ENCODE measurements around the gene VPS37C.
"Not testable (repeated sequence)": the region's sequence is repeated elsewhere in the genome, so short reads cannot be mapped to it uniquely, and the experiment has no call there.

The VPS37C gene

DNA sequence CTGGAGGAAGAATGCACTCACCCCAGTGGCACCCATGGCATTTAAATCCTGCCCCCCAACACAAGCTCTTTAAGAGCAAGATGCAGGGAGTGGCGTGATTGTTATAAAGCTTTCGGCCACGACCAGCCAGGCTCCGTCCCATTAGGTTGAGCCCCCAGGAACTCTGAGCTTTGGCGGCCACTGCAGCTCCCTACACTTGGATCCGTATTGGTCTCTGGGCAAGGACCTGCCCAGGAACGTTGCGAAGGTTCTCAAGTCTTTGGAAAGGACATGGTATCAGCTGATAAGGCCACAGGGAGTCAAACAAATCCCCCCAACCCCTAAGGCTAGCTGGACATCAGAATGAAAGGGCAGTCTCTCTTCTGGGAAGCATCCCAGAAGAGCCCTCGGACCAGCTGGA lies 9.3 kb upstream of the VPS37C start:
- peaks cover 25 to 66% (median 37%) of the 10 kb centered on the region in 10 experiments for H3K4me1 ChIP-seq
- H3K4me2 ChIP-seq, result peak overlapping the region in 2 of 11 experiments; percentile 6 to 79; a peak in 1 of 22 replicates
- H3K9ac ChIP-seq, result no peak overlapping the region
- H3K27ac ChIP-seq, result no peak overlapping the region
- H3K9me3 ChIP-seq (replicated peaks in 1 of 11), result peaks cover 0 to 32% (median 7%) of the 10 kb centered on the region in 11 experiments; a peak in 11 of 22 replicates
- no peak overlapping the region for H3K4me3 ChIP-seq
- TF ChIP-seq Cebpa-rat (IDR thresholded peaks at IDR 0.05), result no peak
- no peaks in the 10 kb centered on the region for H4K20me1 ChIP-seq
- H3K27me3 ChIP-seq, result no peaks in the 10 kb centered on the region
- H3K36me3 ChIP-seq, result no peaks in the 10 kb centered on the region

DNA sequence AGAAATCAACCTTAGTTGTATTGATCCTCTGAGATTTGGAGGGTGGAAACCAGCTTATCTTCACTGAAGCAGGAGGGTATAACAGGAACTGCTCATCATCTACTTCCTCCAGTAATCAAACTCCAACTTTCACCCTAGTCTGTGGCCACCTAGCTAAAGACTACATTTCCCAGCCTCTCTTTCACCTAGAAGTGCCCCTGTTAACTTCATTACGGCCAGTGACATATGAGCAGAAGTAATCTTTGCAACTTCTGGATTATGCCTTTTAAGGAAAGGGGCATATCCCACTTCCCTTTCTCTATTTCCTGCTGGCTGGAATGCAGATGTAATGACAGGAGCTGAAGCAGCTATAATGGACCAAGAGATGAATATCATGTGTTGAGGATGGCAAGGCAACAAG lies 7.6 kb upstream of the VPS37C start:
- H3K27me3 ChIP-seq, result no peaks in the 10 kb centered on the region
- peaks cover 0 to under 1% (median 0%) of the 10 kb centered on the region in 11 experiments; a peak in 1 of 22 replicates for H3K36me3 ChIP-seq
- H4K20me1 ChIP-seq, result no peaks in the 10 kb centered on the region
- H3K4me1 ChIP-seq, result peaks cover 25 to 81% (median 54%) of the 10 kb centered on the region in 10 experiments
- 0 out of 20 replicates have a peak overlapping the region, but pooled peaks of 1 of the 10 experiments have one; percentile 18 for H3K4me3 ChIP-seq
- TF ChIP-seq Cebpa-rat (IDR thresholded peaks at IDR 0.05), result no peak
- H3K27ac ChIP-seq, result peak overlapping the region in 1 of 11 experiments; percentile 70; a peak in 1 of 22 replicates
- H3K9me3 ChIP-seq (replicated peaks in 1 of 11), result peaks cover 0 to 37% (median 7%) of the 10 kb centered on the region in 11 experiments; a peak in 11 of 22 replicates
- H3K4me2 ChIP-seq, result peak overlapping the region in 6 of 11 experiments; percentile 4 to 74 (median 50); a peak in 9 of 22 replicates
- H3K9ac ChIP-seq, result no peak overlapping the region

DNA sequence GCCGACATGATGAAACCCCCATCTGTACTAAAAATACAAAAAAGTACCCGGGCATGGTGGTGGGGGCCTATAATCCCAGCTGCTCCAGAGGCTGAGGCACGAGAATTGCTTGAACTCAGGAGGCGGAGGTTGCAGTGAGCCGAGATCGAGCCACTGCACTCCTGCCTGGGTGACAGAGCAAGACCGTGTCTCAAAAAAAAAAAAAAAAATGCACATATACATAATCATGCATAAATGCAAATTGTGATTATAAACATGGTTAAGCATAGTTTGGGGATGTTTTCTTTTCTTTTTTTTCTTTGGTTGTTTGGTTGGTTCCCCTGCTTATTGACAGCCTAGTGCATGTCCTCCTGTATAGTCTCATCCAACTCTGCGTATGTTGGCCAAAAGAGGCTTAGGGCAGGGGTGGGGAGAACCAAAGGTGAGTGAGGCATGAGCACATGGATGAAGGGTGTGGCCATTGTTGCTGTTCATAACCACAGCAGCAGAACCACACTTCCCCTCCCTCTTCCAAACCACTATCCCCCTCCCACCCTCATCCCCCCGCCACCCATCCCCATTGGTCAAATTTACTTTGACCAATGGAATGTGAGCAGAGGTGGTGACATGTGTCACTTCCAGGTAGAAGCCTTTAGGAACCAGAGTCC lies 6.9 kb upstream of the VPS37C start:
- Histone ChIP-seq H3K36me3 (peaks cover 0 to 6% (median 0%) of the 10 kb centered on the region in 11 experiments; a peak in 2 of 22 replicates), H3K9ac (peak overlapping the region in 1 of 11 experiments; percentile 56; a peak in 2 of 22 replicates), H3K27me3 (no peaks in the 10 kb centered on the region), H3K9me3 (replicated peaks in 1 of 11) (peaks cover 0 to 44% (median 7%) of the 10 kb centered on the region in 11 experiments; a peak in 11 of 22 replicates), H3K4me3 (peak overlapping the region in 4 of 10 experiments; percentile 11 to 28 (median 25); a peak in 4 of 20 replicates), H3K27ac (peak overlapping the region in 8 of 11 experiments; percentile 53 to 77 (median 72); a peak in 11 of 22 replicates), H3K4me1 (peaks cover 25 to 85% (median 60%) of the 10 kb centered on the region in 10 experiments), H4K20me1 (no peaks in the 10 kb centered on the region), H3K4me2 (peak overlapping the region in 10 of 11 experiments; percentile 17 to 74 (median 58); a peak in 14 of 22 replicates)
- TF ChIP-seq Cebpa-rat (IDR thresholded peaks at IDR 0.05), result no peak

DNA sequence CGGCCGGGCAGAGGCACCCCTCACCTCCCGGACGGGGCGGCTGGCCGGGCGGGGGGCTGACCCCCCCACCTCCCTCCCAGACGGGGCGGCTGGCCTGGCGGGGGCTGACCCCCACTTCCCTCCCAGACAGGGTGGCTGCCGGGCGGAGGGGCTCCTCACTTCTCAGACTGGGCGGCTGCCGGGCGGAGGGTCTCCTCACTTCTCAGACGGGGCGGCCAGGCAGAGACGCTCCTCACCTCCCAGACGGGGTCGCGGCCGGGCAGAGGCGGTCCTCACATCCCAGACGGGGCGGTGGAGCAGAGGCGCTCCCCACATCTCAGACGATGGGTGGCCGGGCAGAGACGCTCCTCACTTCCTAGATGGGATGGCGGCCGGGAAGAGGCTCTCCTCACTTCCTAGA lies 5.1 kb upstream of the VPS37C start:
- H3K27me3 ChIP-seq, H4K20me1 ChIP-seq, H3K36me3 ChIP-seq: not testable (repeated sequence)
- Histone ChIP-seq H3K4me3 (peak overlapping the region in 3 of 10 experiments; percentile 45 to 53 (median 51); a peak in 6 of 20 replicates), H3K4me2 (peak overlapping the region in 4 of 11 experiments; percentile 38 to 73 (median 61); a peak in 8 of 22 replicates), H3K4me1 (peaks cover 19 to 82% (median 58%) of the 10 kb centered on the region in 10 experiments), H3K27ac (peak overlapping the region in 4 of 11 experiments; percentile 39 to 70 (median 52); a peak in 7 of 22 replicates), H3K9ac (peak overlapping the region in 2 of 11 experiments; percentile 57 to 64; a peak in 4 of 22 replicates), H3K9me3 (replicated peaks in 1 of 11) (peaks cover 0 to 53% (median 7%) of the 10 kb centered on the region in 11 experiments; a peak in 11 of 22 replicates)

DNA sequence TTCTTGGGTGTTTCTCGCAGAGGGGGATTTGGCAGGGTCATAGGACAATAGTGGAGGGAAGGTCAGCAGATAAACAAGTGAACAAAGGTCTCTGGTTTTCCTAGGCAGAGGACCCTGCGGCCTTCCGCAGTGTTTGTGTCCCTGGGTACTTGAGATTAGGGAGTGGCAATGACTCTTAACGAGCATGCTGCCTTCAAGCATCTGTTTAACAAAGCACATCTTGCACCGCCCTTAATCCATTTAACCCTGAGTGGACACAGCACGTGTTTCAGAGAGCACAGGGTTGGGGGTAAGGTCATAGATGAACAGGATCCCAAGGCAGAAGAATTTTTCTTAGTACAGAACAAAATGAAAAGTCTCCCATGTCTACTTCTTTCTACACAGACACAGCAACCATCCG lies 4.6 kb upstream of the VPS37C start:
- H3K27ac ChIP-seq, result peak overlapping the region in 4 of 11 experiments; percentile 72 to 97 (median 92); a peak in 7 of 22 replicates
- H3K4me3 ChIP-seq, result peak overlapping the region in 3 of 10 experiments; percentile 44 to 51 (median 51); a peak in 6 of 20 replicates
- peak overlapping the region in 3 of 11 experiments; percentile 71 to 82 (median 72); a peak in 6 of 22 replicates for H3K9ac ChIP-seq
- H4K20me1 ChIP-seq, H3K27me3 ChIP-seq, H3K36me3 ChIP-seq: not testable (repeated sequence)
- peaks cover 17 to 77% (median 58%) of the 10 kb centered on the region in 10 experiments for H3K4me1 ChIP-seq
- H3K4me2 ChIP-seq, result peak overlapping the region in 5 of 11 experiments; percentile 72 to 96 (median 90); a peak in 7 of 22 replicates
- H3K9me3 ChIP-seq (replicated peaks in 1 of 11), result peaks cover 0 to 53% (median 7%) of the 10 kb centered on the region in 11 experiments; a peak in 11 of 22 replicates

DNA sequence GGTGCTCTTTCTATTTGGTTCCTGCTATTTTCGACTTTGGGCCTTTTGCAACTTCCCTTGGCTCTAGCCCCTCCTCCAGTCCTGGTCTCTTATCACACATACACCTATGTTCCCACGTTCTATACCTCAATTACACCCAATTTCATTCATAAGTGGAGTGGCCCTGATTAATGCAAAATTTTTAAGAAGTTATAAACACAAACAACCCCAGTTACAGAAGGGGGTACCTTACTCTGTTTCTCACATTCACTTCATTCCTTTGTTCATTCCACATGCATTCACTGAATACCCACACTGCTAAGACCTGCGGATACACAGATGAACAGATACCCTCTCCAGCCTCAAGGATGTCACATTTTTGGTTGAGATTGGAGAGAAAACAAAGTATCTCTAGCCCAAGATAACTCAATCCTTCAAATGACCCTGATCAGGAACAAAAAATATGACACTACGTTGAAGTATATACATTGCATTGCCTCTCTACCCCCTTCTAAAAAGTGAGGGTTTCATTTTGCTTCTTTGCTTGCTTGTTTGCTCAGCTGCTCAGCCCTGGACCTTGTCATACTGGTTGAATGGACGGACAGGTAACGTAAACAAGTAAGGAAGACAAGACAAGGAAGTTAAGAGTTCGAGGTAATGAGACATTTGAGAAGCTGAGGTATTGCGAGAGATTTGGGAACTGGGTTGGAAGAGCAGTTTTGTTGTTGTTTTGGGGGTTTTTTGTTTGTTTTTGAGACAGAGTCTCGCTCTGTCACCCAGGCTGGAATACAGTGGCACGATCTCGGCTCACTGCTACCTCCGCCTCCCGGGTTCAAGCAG lies 3.6 kb upstream of the VPS37C start:
- Histone ChIP-seq H3K36me3 (peaks cover 0 to 9% (median 0%) of the 10 kb centered on the region in 11 experiments; a peak in 2 of 22 replicates), H3K27ac (peak overlapping the region in 6 of 11 experiments; percentile 33 to 97 (median 80); a peak in 12 of 22 replicates), H3K4me2 (peak overlapping the region in 9 of 11 experiments; percentile 23 to 96 (median 72); a peak in 16 of 22 replicates), H3K9me3 (replicated peaks in 1 of 11) (peaks cover 0 to 50% (median 7%) of the 10 kb centered on the region in 11 experiments; a peak in 11 of 22 replicates), H3K4me3 (peak overlapping the region in 4 of 10 experiments; percentile 44 to 51 (median 48); a peak in 8 of 20 replicates), H3K27me3 (no peaks in the 10 kb centered on the region), H3K9ac (peak overlapping the region in 5 of 11 experiments; percentile 37 to 82 (median 71); a peak in 9 of 22 replicates), H4K20me1 (peaks cover 0 to 11% (median 0%) of the 10 kb centered on the region in 11 experiments; a peak in 6 of 22 replicates), H3K4me1 (peaks cover 26 to 83% (median 66%) of the 10 kb centered on the region in 10 experiments)
- peak in 1 of 11 experiments; percentile 2; a peak in 3 of 22 replicates for TF ChIP-seq Cebpa-rat (IDR thresholded peaks at IDR 0.05)

DNA sequence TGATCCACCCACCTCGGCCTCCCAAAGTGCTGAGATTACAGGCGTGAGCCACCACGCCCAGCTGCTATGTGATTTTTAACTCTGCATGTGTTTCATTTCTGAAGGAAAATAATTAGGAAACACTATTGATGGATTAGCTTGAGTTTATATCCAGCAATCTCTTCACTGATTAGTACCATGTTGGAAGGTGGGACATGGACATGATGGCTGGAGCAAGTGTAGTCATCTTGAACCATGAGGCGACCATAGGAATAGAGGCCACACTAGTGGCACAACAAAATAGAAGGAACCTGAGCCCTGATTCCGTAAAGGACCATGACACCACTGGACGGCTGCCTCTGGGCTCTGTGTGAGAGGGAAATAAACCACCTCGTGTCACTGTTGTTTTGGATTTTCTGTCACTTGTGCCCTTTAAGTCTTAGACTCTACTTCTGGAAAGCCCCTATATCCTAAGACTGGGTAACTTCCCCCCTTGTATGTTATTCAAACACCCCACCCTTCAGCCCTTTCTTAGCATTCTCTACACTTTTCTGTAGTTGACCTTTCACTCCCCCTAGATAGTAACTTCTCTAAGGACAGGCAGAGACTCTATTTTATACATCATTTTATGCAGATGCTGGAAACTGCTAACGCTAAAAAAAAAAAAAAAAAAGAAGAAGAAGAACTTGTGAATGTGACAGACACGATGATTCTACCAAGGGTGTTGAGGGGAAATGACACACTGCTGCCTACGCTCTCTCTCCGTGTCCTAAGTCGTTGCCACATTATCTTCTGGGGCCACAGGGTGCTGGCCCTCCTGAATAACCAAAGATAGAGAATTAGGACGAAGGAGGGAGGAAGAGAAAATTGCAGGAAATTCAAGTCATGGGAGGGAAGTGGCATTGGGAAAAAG lies 2.7 kb upstream of the VPS37C start:
- peak overlapping the region in 5 of 11 experiments; percentile 11 to 82 (median 71); a peak in 7 of 22 replicates for H3K9ac ChIP-seq
- H3K4me2 ChIP-seq, result peak overlapping the region in 9 of 11 experiments; percentile 23 to 96 (median 72); a peak in 16 of 22 replicates
- H3K9me3 ChIP-seq (replicated peaks in 1 of 11), result peaks cover 0 to 41% (median 4%) of the 10 kb centered on the region in 11 experiments; a peak in 11 of 22 replicates
- H3K27me3 ChIP-seq, result no peaks in the 10 kb centered on the region
- peak overlapping the region in 6 of 11 experiments; percentile 33 to 97 (median 80); a peak in 12 of 22 replicates for H3K27ac ChIP-seq
- H3K4me3 ChIP-seq, result peak overlapping the region in 4 of 10 experiments; percentile 18 to 51 (median 48); a peak in 4 of 20 replicates
- peak in 4 of 11 experiments; percentile 33 to 69 (median 56); a peak in 3 of 22 replicates for TF ChIP-seq Cebpa-rat (IDR thresholded peaks at IDR 0.05)
- peaks cover 26 to 83% (median 66%) of the 10 kb centered on the region in 10 experiments for H3K4me1 ChIP-seq
- peaks cover 0 to 19% (median 3%) of the 10 kb centered on the region in 11 experiments; a peak in 8 of 22 replicates for H4K20me1 ChIP-seq
- H3K36me3 ChIP-seq, result peaks cover 0 to 9% (median 0%) of the 10 kb centered on the region in 11 experiments; a peak in 2 of 22 replicates
